HCT116 (cell line): ENCODE measurements around the gene TBC1D17. TPM values are rescaled to one million over a fixed set of nuclear protein-coding genes. Genes with fewer than 3 reads are reported as not detected.

ENCODE experiments used
- ATAC-seq: fragments of 200-7000 bp; cut with Tn5 transposase; 2 replicates; pipeline ENCODE4 v1.9.1; 2020; ENCODE audit warnings: mild to moderate bottlenecking, moderate library complexity
- BruUV-seq: library from RNA; stranded (reverse); fragments of 400-500 nt; replicated peaks from 2 replicates; lab custom pipeline; 2021; lab: Mats Ljungman, UMichigan
- CTCF ChIA-PET: fragments of 300-600 bp; sonication (Branson Sonifier 250); formaldehyde crosslinking; loops from one replicate; lab custom pipeline; 2021; ENCODE audit warnings: antibody characterized with exemption; lab: Charles Lee
- POLR2A ChIA-PET: fragments of 300-600, 350-600 bp; sonication (Branson Sonifier 250); formaldehyde crosslinking; loops from one replicate; lab custom pipeline; 2021; ENCODE audit warnings: antibody characterized with exemption; lab: Charles Lee
- RAD21 ChIA-PET, 2 experiments: fragments of 300-600 bp; sonication (Branson Sonifier 250); formaldehyde crosslinking; loops; one replicate each; lab custom pipeline; 2023; ENCODE audit warnings: low total read pairs in 2 of 2; ENCODE audit not compliant: uncharacterized antibody in 2 of 2, unreplicated experiment in 2 of 2, low non-redundant PET in 1 of 2; lab: Charles Lee
- DNase-seq: peaks from one replicate; pipeline ENCODE4 v3.0.0-alpha.2; 2010; ENCODE audit warnings: low read depth, low spot score
- H2AFZ ChIP-seq: fragments of 200-600 bp; shearing (Covaris generic), sonication (generic); 2 replicates; pipeline ENCODE4 v1.6.1; 2017; ENCODE audit warnings: low read depth, mixed run types, mixed read lengths, antibody characterized with exemption, low read length; ENCODE audit not compliant: poor library complexity, severe bottlenecking
- H3K27ac ChIP-seq: 2 replicates; pipeline ENCODE4 v1.5.1; 2012; ENCODE audit warnings: low read depth, low read length
- H3K27me3 ChIP-seq: fragments of 200-600 bp; sonication (generic); 2 replicates; pipeline ENCODE4 v1.6.1; 2016; ENCODE audit warnings: mixed run types, low read length, mixed read lengths; ENCODE audit not compliant: insufficient read depth
- H3K36me3 ChIP-seq, 2 experiments: fragments of 200-500 bp in 1 of 2; fragments of 200-600 bp in 1 of 2; sonication (Bioruptor generic) in 1 of 2; sonication (generic) in 1 of 2; 2 replicates each; pipeline versions ENCODE4 v1.5.1 to v1.6.1; 2014 to 2016; ENCODE audit warnings: low read length in 2 of 2, inconsistent platforms in 1 of 2, mixed read lengths in 1 of 2, mixed run types in 1 of 2; ENCODE audit not compliant: insufficient read depth in 2 of 2, control insufficient read depth in 1 of 2
- H3K4me1 ChIP-seq, 2 experiments: fragments of 200-600 bp in 1 of 2; sonication (generic) in 1 of 2; 2 replicates each; pipeline versions ENCODE4 v1.5.1 to v1.6.1; 2012 to 2017; ENCODE audit warnings: low read length in 2 of 2, inconsistent platforms in 1 of 2, mild to moderate bottlenecking in 1 of 2, mixed read lengths in 1 of 2, mixed run types in 1 of 2, moderate library complexity in 1 of 2; ENCODE audit not compliant: insufficient read depth in 2 of 2, control insufficient read depth in 1 of 2
- H3K4me2 ChIP-seq: fragments of 200-600 bp; sonication (generic); 2 replicates; pipeline ENCODE4 v1.6.1; 2017; ENCODE audit warnings: mixed run types, low read length, mixed read lengths
- H3K4me3 ChIP-seq, 2 experiments: fragments of 200-600 bp in 1 of 2; sonication (generic) in 1 of 2; replicated peaks in 1 of 2; 2 replicates each; pipeline ENCODE4 v1.5.1; 2011 to 2016; ENCODE audit warnings: low read length in 2 of 2, control low read depth in 1 of 2, low read depth in 1 of 2, mild to moderate bottlenecking in 1 of 2, mixed read lengths in 1 of 2, mixed run types in 1 of 2
- H3K79me2 ChIP-seq: fragments of 200-600 bp; sonication (generic); 2 replicates; pipeline ENCODE4 v1.6.1; 2017; ENCODE audit warnings: mild to moderate bottlenecking, mixed run types, low read length, moderate library complexity, mixed read lengths; ENCODE audit not compliant: insufficient read depth
- H3K9ac ChIP-seq: fragments of 200-600 bp; sonication (generic); 2 replicates; pipeline ENCODE4 v1.6.1; 2016; ENCODE audit warnings: low read length, mixed read lengths
- H3K9me2 ChIP-seq: fragments of 200-600 bp; sonication (generic), shearing (Covaris generic); 2 replicates; pipeline ENCODE4 v1.6.1; 2017; ENCODE audit warnings: mixed run types, mild to moderate bottlenecking, moderate library complexity; ENCODE audit not compliant: insufficient read depth
- H3K9me3 ChIP-seq, 2 experiments: fragments of 200-500 bp in 1 of 2; fragments of 200-600 bp in 1 of 2; sonication (Bioruptor generic) in 1 of 2; sonication (generic) in 1 of 2; 2 replicates each; pipeline ENCODE4 v1.6.1; 2014 to 2017; ENCODE audit warnings: low read length in 2 of 2, mixed read lengths in 2 of 2, inconsistent platforms in 1 of 2, low read depth in 1 of 2, mild to moderate bottlenecking in 1 of 2, mixed run types in 1 of 2, moderate library complexity in 1 of 2; ENCODE audit not compliant: control insufficient read depth in 1 of 2, insufficient read depth in 1 of 2
- H4K20me1 ChIP-seq: fragments of 200-600 bp; sonication (generic), shearing (Covaris generic); 2 replicates; pipeline ENCODE4 v1.6.1; 2017; ENCODE audit warnings: mixed run types, mild to moderate bottlenecking, moderate library complexity; ENCODE audit not compliant: insufficient read depth
- CEBPB ChIP-seq: IDR thresholded peaks from 2 replicates; pipeline ENCODE4 v1.6.1; 2012; ENCODE audit warnings: low read depth
- EGR1 ChIP-seq: IDR thresholded peaks from 2 replicates; pipeline ENCODE4 v1.6.1; 2012; ENCODE audit warnings: low read depth
- EZH2 ChIP-seq: fragments of 200-600 bp; sonication (generic); IDR thresholded peaks from 2 replicates; pipeline ENCODE4 v1.6.1; 2017; ENCODE audit warnings: antibody characterized with exemption, mixed run types
- EZH2phosphoT487 ChIP-seq: fragments of 200-600 bp; IDR thresholded peaks from 2 replicates; pipeline ENCODE4 v1.6.1; 2018; ENCODE audit warnings: antibody characterized with exemption, borderline replicate concordance
- FOSL1 ChIP-seq: IDR thresholded peaks from 2 replicates; pipeline ENCODE4 v1.6.1; 2012; ENCODE audit warnings: low read depth
- JUND ChIP-seq: IDR thresholded peaks from 2 replicates; pipeline ENCODE4 v1.6.1; 2012
- POLR2A ChIP-seq: IDR thresholded peaks from 2 replicates; pipeline ENCODE4 v1.7.0; 2011; ENCODE audit warnings: borderline replicate concordance; ENCODE audit not compliant: insufficient read depth, insufficient read length; ENCODE audit errors: extremely low read depth
- RAD21 ChIP-seq: IDR thresholded peaks from 2 replicates; pipeline ENCODE4 v1.6.1; 2012; ENCODE audit warnings: low read depth, mild to moderate bottlenecking
- SIN3A ChIP-seq: IDR thresholded peaks from 2 replicates; pipeline ENCODE4 v1.6.1; 2012; ENCODE audit warnings: low read depth
- SP1 ChIP-seq: IDR thresholded peaks from 2 replicates; pipeline ENCODE4 v1.6.1; 2012; ENCODE audit warnings: low read depth
- SRF ChIP-seq: IDR thresholded peaks from 2 replicates; pipeline ENCODE4 v1.6.1; 2012; ENCODE audit warnings: low read depth
- YY1 ChIP-seq: IDR thresholded peaks from 2 replicates; pipeline ENCODE4 v1.6.1; 2011; ENCODE audit warnings: low read length, low read depth, moderate library complexity, mild to moderate bottlenecking; ENCODE audit not compliant: insufficient replicate concordance; ENCODE audit errors: extremely low read depth
- ZFX ChIP-seq: fragments of 450-650 bp; IDR thresholded peaks from 2 replicates; pipeline ENCODE4 v1.6.1; 2017
- intact Hi-C: fragments of 100-400 bp; cut with micrococcal nuclease; formaldehyde crosslinking; loops from 2 replicates; pipeline ENCODE4 v1.10.0; 2022
- total RNA-seq: library from RNA; stranded (reverse); gene quantifications from one replicate; pipeline ENCODE4 v1.2.1, GENCODE V29; 2021; ENCODE audit not compliant: unreplicated experiment
- TF ChIP-seq, protein P1 (sequence below): IDR thresholded peaks from 2 replicates; pipeline ENCODE4 v1.6.1; 2012
- TF ChIP-seq, protein P2 (sequence below): IDR thresholded peaks from 2 replicates; pipeline ENCODE4 v1.6.1; 2011; ENCODE audit warnings: mild to moderate bottlenecking, low read length, moderate library complexity; ENCODE audit not compliant: insufficient replicate concordance; ENCODE audit errors: extremely low read depth
- TF ChIP-seq, protein P3 (sequence below), 3 experiments: fragments of 200-600 bp in 1 of 3; sonication (generic) in 1 of 3; IDR thresholded peaks in 2 of 3; conservative IDR thresholded peaks in 1 of 3; 2 replicates each; pipeline ENCODE4 v1.5.1; 2012 to 2017; ENCODE audit warnings: low read depth in 2 of 3, low read length in 2 of 3, antibody characterized with exemption in 1 of 3, borderline replicate concordance in 1 of 3, control low read depth in 1 of 3, mild to moderate bottlenecking in 1 of 3, mixed read lengths in 1 of 3, mixed run types in 1 of 3, moderate library complexity in 1 of 3; ENCODE audit not compliant: insufficient read depth in 1 of 3

The TBC1D17 gene
- total RNA-seq, 1 experiment from 2014 or later = 32.9 TPM

DNA sequence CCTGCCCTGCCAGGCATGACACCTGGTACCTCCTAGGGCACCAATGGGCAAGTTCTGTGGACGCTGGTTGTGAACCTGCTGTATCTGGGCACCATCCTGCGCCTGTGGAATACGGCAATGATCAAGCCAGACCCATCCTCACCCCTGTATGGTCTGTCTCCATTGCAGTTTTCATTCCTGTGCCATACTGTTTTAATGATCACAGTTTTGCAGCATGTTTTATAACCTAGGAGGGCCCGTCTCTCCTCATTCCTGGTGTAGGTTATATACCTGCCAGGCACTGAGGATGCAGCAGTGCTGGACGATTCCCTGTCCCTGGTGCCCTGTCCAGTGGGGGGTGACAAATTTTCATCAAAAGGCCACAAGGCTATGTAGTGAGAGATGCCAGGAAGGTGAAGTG is 5.6 kb downstream of the TBC1D17 start:
- POLR2A ChIA-PET = no interaction called here

More for the DNA sequence above, 5.6 kb downstream of the TBC1D17 start:
- no peak overlapping the region for H2AFZ ChIP-seq
- no peak overlapping the region for H3K27ac ChIP-seq
- CTCF ChIA-PET = no interaction called here
- DNase-seq (no peak), ATAC-seq (no peak)
- BruUV-seq = no TSS peak
- H3K4me2 ChIP-seq = no peak overlapping the region
- peaks cover 0 to 6% of the 10 kb centered on the region in 2 experiments; a peak in 1 of 4 replicates for H3K9me3 ChIP-seq
- H3K79me2 ChIP-seq = peaks cover 9% of the 10 kb centered on the region; the same call in 1 of the 2 replicates
- intact Hi-C loops = no loop called here
- H3K9ac ChIP-seq = no peak overlapping the region
- H3K4me1 ChIP-seq = peaks cover 9 to 23% of the 10 kb centered on the region in 2 experiments
- no peak for TF ChIP-seq YY1
- TF ChIP-seq EZH2 = no peak
- TF ChIP-seq EGR1 = no peak
- no peak for TF ChIP-seq ZFX
- TF ChIP-seq EZH2phosphoT487 = no peak
- no peak for TF ChIP-seq SRF
- no peak for TF ChIP-seq SIN3A
- TF ChIP-seq FOSL1 = no peak
- no peak for TF ChIP-seq CEBPB
- TF ChIP-seq, protein P1, sequence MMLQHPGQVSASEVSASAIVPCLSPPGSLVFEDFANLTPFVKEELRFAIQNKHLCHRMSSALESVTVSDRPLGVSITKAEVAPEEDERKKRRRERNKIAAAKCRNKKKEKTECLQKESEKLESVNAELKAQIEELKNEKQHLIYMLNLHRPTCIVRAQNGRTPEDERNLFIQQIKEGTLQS = no peak
- no peak for TF ChIP-seq POLR2A
- TF ChIP-seq RAD21 = no peak
- no peak for TF ChIP-seq SP1
- TF ChIP-seq, protein P2, sequence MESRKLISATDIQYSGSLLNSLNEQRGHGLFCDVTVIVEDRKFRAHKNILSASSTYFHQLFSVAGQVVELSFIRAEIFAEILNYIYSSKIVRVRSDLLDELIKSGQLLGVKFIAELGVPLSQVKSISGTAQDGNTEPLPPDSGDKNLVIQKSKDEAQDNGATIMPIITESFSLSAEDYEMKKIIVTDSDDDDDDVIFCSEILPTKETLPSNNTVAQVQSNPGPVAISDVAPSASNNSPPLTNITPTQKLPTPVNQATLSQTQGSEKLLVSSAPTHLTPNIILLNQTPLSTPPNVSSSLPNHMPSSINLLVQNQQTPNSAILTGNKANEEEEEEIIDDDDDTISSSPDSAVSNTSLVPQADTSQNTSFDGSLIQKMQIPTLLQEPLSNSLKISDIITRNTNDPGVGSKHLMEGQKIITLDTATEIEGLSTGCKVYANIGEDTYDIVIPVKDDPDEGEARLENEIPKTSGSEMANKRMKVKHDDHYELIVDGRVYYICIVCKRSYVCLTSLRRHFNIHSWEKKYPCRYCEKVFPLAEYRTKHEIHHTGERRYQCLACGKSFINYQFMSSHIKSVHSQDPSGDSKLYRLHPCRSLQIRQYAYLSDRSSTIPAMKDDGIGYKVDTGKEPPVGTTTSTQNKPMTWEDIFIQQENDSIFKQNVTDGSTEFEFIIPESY = no peak
- no peak for TF ChIP-seq JUND
- TF ChIP-seq, protein P3, sequence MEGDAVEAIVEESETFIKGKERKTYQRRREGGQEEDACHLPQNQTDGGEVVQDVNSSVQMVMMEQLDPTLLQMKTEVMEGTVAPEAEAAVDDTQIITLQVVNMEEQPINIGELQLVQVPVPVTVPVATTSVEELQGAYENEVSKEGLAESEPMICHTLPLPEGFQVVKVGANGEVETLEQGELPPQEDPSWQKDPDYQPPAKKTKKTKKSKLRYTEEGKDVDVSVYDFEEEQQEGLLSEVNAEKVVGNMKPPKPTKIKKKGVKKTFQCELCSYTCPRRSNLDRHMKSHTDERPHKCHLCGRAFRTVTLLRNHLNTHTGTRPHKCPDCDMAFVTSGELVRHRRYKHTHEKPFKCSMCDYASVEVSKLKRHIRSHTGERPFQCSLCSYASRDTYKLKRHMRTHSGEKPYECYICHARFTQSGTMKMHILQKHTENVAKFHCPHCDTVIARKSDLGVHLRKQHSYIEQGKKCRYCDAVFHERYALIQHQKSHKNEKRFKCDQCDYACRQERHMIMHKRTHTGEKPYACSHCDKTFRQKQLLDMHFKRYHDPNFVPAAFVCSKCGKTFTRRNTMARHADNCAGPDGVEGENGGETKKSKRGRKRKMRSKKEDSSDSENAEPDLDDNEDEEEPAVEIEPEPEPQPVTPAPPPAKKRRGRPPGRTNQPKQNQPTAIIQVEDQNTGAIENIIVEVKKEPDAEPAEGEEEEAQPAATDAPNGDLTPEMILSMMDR (IDR thresholded peaks at IDR 0.05 in 2 of 3, conservative IDR thresholded peaks at IDR 0.05 in 1 of 3; ENCODE audit: borderline replicate concordance in 1 of 3, insufficient read depth in 1 of 3, low read depth in 2 of 3, low read length in 2 of 3) = no peak
- H3K36me3 ChIP-seq = peaks cover 12 to 18% of the 10 kb centered on the region in 2 experiments
- no peaks in the 10 kb centered on the region for H3K27me3 ChIP-seq
- no peak overlapping the region for H3K4me3 ChIP-seq
- no peaks in the 10 kb centered on the region for H3K9me2 ChIP-seq
- H4K20me1 ChIP-seq = no peaks in the 10 kb centered on the region
- RAD21 ChIA-PET = no interaction called here
